HepG2 (cell line): ENCODE data around the gene KLF11. TPM values are rescaled to one million over a fixed set of nuclear protein-coding genes. Genes with fewer than 3 reads are reported as not detected.

Experiments
- ATAC-seq: fragments of 200-7000 bp; cut with Tn5 transposase; 3 replicates; pipeline ENCODE4 v1.9.1; 2020; ENCODE audit warnings: mild to moderate bottlenecking, moderate library complexity
- BruUV-seq: library from RNA; stranded (reverse); fragments of 400-500 nt; replicated peaks from 2 replicates; lab custom pipeline; 2021; lab: Mats Ljungman, UMichigan
- CTCF ChIA-PET: fragments of 300-600 bp; formaldehyde crosslinking; extraction: SDS; loops from one replicate; lab custom pipeline; 2021; ENCODE audit warnings: low total read pairs, inconsistent platforms, low intra/inter-chr PET ratio; lab: Yijun Ruan, JAX
- POLR2A ChIA-PET: fragments of 350-600 bp; sonication (Branson Sonifier 250); formaldehyde crosslinking; loops from one replicate; lab custom pipeline; 2020; ENCODE audit warnings: antibody characterized with exemption, inconsistent platforms; lab: Yijun Ruan, JAX
- DNase-seq: peaks from one replicate; pipeline ENCODE4 v3.0.0-alpha.2; 2015; ENCODE audit warnings: low spot score
- FAIRE-seq: peaks from 3 replicates; lab custom pipeline; 2011; peaks lifted over from hg19 to GRCh38; lab: Jason Lieb, UNC
- H2AFZ ChIP-seq: one replicate; pipeline ENCODE4 v1.6.1; 2011; ENCODE audit warnings: low read length, inconsistent platforms
- H3K27ac ChIP-seq: fragments of 300-600 bp; 3 replicates; pipeline ENCODE4 v1.8.0; 2011; ENCODE audit warnings: mixed run types, mild to moderate bottlenecking, mixed read lengths, low read length, inconsistent platforms; ENCODE audit not compliant: insufficient read depth; ENCODE audit errors: extremely low read length
- H3K27me3 ChIP-seq, 2 experiments: fragments of 200-600 bp in 1 of 2; 2 replicates in 1 of 2; 3 replicates in 1 of 2; pipeline versions ENCODE4 v1.6.0 to v1.8.0; 2011; ENCODE audit warnings: low read length in 2 of 2, mild to moderate bottlenecking in 2 of 2, moderate library complexity in 2 of 2, inconsistent platforms in 1 of 2; ENCODE audit not compliant: insufficient read depth in 2 of 2, control insufficient read depth in 1 of 2
- H3K36me3 ChIP-seq, 2 experiments: fragments of 200-600 bp in 1 of 2; replicated peaks in 1 of 2; 2 replicates in 1 of 2; 3 replicates in 1 of 2; pipeline versions ENCODE4 v1.5.1 to v1.8.0; 2011; ENCODE audit warnings: low read length in 2 of 2, inconsistent platforms in 1 of 2; ENCODE audit not compliant: insufficient read depth in 2 of 2, control insufficient read depth in 1 of 2
- H3K4me1 ChIP-seq: 2 replicates; pipeline ENCODE4 v1.5.1; 2012; ENCODE audit warnings: low read length, inconsistent platforms; ENCODE audit not compliant: insufficient read depth
- H3K4me2 ChIP-seq: 2 replicates; pipeline ENCODE4 v1.6.0; 2011; ENCODE audit warnings: low read depth, low read length, inconsistent platforms
- H3K4me3 ChIP-seq, 3 experiments: fragments of 200-600 bp in 1 of 3; sonication (generic), shearing (Covaris generic) in 1 of 3; replicated peaks in 1 of 3; 2 replicates each; pipeline ENCODE4 v1.5.1; 2011 to 2016; ENCODE audit warnings: low read length in 3 of 3, inconsistent platforms in 2 of 3, low read depth in 2 of 3, mild to moderate bottlenecking in 2 of 3, control low read depth in 1 of 3, mixed read lengths in 1 of 3; ENCODE audit not compliant: insufficient read depth in 1 of 3
- H3K79me2 ChIP-seq: one replicate; pipeline ENCODE4 v1.6.1; 2011; ENCODE audit warnings: low read length, inconsistent platforms; ENCODE audit not compliant: insufficient read depth
- H3K9ac ChIP-seq: 2 replicates; pipeline ENCODE4 v1.6.0; 2011; ENCODE audit warnings: mild to moderate bottlenecking, low read depth, low read length, inconsistent platforms; ENCODE audit not compliant: insufficient read depth
- H3K9me3 ChIP-seq: 2 replicates; pipeline ENCODE4 v1.5.1; 2012; ENCODE audit warnings: mild to moderate bottlenecking, low read length
- H4K20me1 ChIP-seq: 2 replicates; pipeline ENCODE4 v1.6.0; 2011; ENCODE audit warnings: inconsistent platforms, mild to moderate bottlenecking, low read length, moderate library complexity; ENCODE audit not compliant: insufficient read depth
- DMAP1 ChIP-seq: IDR thresholded peaks from 2 replicates; pipeline ENCODE4 v1.6.1; 2016
- MIER3 ChIP-seq: IDR thresholded peaks from 2 replicates; pipeline ENCODE4 v1.6.1; 2016; ENCODE audit warnings: missing compliant biosample characterization, borderline replicate concordance
- SYNCRIP ChIP-seq: fragments of 200-400 bp; formaldehyde crosslinking; IDR thresholded peaks from 2 replicates; pipeline ENCODE4 v1.6.1; 2018; ENCODE audit warnings: mild to moderate bottlenecking, low read depth, low read length; ENCODE audit not compliant: insufficient read depth
- ZNF383 ChIP-seq: sonication (generic); formaldehyde crosslinking; IDR thresholded peaks from 2 replicates; pipeline ENCODE4 v1.4.0; 2020; ENCODE audit warnings: missing genetic modification reagents, mild to moderate bottlenecking, borderline replicate concordance
- WGBS: methylation state at CpG from one replicate; pipeline ENCODE4 v1.1.6; 2017; ENCODE audit warnings: low lambda C conversion rate; 5-methylcytosine and 5-hydroxymethylcytosine counted together
- in situ Hi-C: cut with HindIII; loops from 2 replicates; pipeline ENCODE4 v1.10.0; 2017; ENCODE audit warnings: low pct_unique_long_range_greater_than_20kb; ENCODE audit not compliant: extremely low pct_ligation_motif_present
- intact Hi-C: fragments of 100-400 bp; cut with micrococcal nuclease; formaldehyde crosslinking; loops from one replicate; pipeline ENCODE4 v1.10.0; 2022; ENCODE audit not compliant: unreplicated experiment
- polyA plus RNA-seq, 8 experiments: library from polyadenylated mRNA; depleted of rRNA in 3 of 8; stranded (reverse) in 7 of 8; unstranded in 1 of 8; fragments of >200 nt; fragmentation: Illumina TruSeq in 4 of 8; extraction: Trizol in 4 of 8; gene quantifications; 2 replicates each; pipeline versions ENCODE4 v1.2.1 to v1.2.3, GENCODE V29; 2011 to 2016; ENCODE audit warnings: low read depth in 4 of 8, missing spikeins in 1 of 8, mixed read lengths in 1 of 8; ENCODE audit not compliant: insufficient read depth in 1 of 8
- total RNA-seq, 5 experiments: library from RNA; depleted of rRNA; stranded (reverse); fragments of >200 nt; fragmentation: Illumina TruSeq; extraction: Trizol; gene quantifications; 2 replicates each; pipeline ENCODE4 v1.2.3, GENCODE V29; 2016; ENCODE audit warnings: low read depth in 1 of 5
- TF ChIP-seq, protein P1 (sequence below): sonication (generic); formaldehyde crosslinking; IDR thresholded peaks from 2 replicates; pipeline ENCODE4 v1.5.0; 2020; ENCODE audit warnings: mild to moderate bottlenecking, missing genetic modification reagents, moderate library complexity

The KLF11 gene
- total and polyA plus RNA-seq, 2 of the 13 experiments (the other 11 are each of a cell fraction or from before 2014, with no cell fraction given): 2.5 to 11.8 TPM

- Histone ChIP-seq H2AFZ (no peak overlapping the region), H3K4me1 (peaks cover 12% of the 10 kb centered on the region), H3K36me3 (no peaks in the 10 kb centered on the region), H3K79me2 (no peaks in the 10 kb centered on the region), H3K4me2 (no peak overlapping the region), H3K9me3 (no peaks in the 10 kb centered on the region), H3K27me3 (peaks cover 8 to 40% of the 10 kb centered on the region in 2 experiments; a peak in 4 of 5 replicates), H3K4me3 (no peak overlapping the region), H3K27ac (no peak overlapping the region)
- CTCF ChIA-PET: no interaction called here
- POLR2A ChIA-PET: interaction anchor here (1.7 kb wide), 1 partner anchor 364 kb away, joined by 8 read pairs; no protein-coding TSS in a partner anchor
- no peak for FAIRE-seq
- intact Hi-C loops: no loop called here
- TF ChIP-seq SYNCRIP (no peak), MIER3 (CRISPR knock-in tag) (no peak), DMAP1 (CRISPR knock-in tag) (no peak)
- TF ChIP-seq, all 625 proteins: peak for 0
- BruUV-seq: no TSS peak
- Histone ChIP-seq H4K20me1 (no peaks in the 10 kb centered on the region), H3K9ac (no peak overlapping the region)
- no peak for DNase-seq
- in situ Hi-C loops: loop anchor here (5.0 kb wide), 1 partner anchor 366 kb away; no protein-coding TSS in a partner anchor
- ATAC-seq: no peak
- WGBS: 52% methylated on average over 13 of the region's 16 CpGs
Observed at GRCh38 chr2:10071176-10071575, 27.8 kb downstream of the KLF11 start.

GRCh38 chr2:10071595-10071994 is 28.2 kb downstream of the KLF11 start:
- WGBS: 56% methylated on average over 7 of the region's 7 CpGs
- no peak for DNase-seq
- Histone ChIP-seq H3K36me3 (no peaks in the 10 kb centered on the region), H3K4me3 (no peak overlapping the region), H3K4me1 (peaks cover 12% of the 10 kb centered on the region), H2AFZ (no peak overlapping the region), H3K27ac (no peak overlapping the region), H4K20me1 (no peaks in the 10 kb centered on the region), H3K79me2 (no peaks in the 10 kb centered on the region), H3K9me3 (no peaks in the 10 kb centered on the region), H3K27me3 (peaks cover 8 to 44% of the 10 kb centered on the region in 2 experiments; a peak in 4 of 5 replicates), H3K9ac (no peak overlapping the region), H3K4me2 (no peak overlapping the region)
- CTCF ChIA-PET: interaction anchor here (2.0 to 2.3 kb wide), 2 partner anchors 25 to 363 kb away, joined by 32 read pairs; no protein-coding TSS in a partner anchor
- POLR2A ChIA-PET: interaction anchor here (1.0 to 1.7 kb wide), 2 partner anchors 364 to 378 kb away, joined by 3 to 8 read pairs; no protein-coding TSS in a partner anchor
- FAIRE-seq: no peak
- in situ Hi-C loops (loop anchor here (5.0 kb wide), 1 partner anchor 366 kb away; no protein-coding TSS in a partner anchor), intact Hi-C loops (no loop called here)
- no peak for ATAC-seq
- TF ChIP-seq ZNF383 (CRISPR knock-in tag): no peak
- TF ChIP-seq, protein P1, sequence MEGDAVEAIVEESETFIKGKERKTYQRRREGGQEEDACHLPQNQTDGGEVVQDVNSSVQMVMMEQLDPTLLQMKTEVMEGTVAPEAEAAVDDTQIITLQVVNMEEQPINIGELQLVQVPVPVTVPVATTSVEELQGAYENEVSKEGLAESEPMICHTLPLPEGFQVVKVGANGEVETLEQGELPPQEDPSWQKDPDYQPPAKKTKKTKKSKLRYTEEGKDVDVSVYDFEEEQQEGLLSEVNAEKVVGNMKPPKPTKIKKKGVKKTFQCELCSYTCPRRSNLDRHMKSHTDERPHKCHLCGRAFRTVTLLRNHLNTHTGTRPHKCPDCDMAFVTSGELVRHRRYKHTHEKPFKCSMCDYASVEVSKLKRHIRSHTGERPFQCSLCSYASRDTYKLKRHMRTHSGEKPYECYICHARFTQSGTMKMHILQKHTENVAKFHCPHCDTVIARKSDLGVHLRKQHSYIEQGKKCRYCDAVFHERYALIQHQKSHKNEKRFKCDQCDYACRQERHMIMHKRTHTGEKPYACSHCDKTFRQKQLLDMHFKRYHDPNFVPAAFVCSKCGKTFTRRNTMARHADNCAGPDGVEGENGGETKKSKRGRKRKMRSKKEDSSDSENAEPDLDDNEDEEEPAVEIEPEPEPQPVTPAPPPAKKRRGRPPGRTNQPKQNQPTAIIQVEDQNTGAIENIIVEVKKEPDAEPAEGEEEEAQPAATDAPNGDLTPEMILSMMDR (CRISPR knock-in tag): peak; percentile 21; the same call in 1 of the 2 replicates
- BruUV-seq: no TSS peak
